Naive thymus-derived CD8-positive, alpha-beta T cell (primary cell): ENCODE results near the gene EXOSC6. TPM values are rescaled to one million over a fixed set of nuclear protein-coding genes. Genes with fewer than 3 reads are reported as not detected.

ENCODE experiments used
- polyA plus RNA-seq, 3 donors: library from polyadenylated mRNA; unstranded; fragments of 300-500 nt; fragmentation: Illumina TruSeq; gene quantifications; one replicate each; pipeline ENCODE4 v1.2.3, GENCODE V29; 2021
- total RNA-seq, 8 experiments: library from RNA in 2 of 8; stranded (reverse) in 2 of 8; gene quantifications; one replicate each; pipeline ENCODE4 v1.2.3 and lab custom pipeline; 2021 to 2026

Gene EXOSC6
- total and polyA plus RNA-seq, 5 experiments from 2014 or later, result 8.0 to 39.3 (median 18.0) TPM

Other genes starting within 250 kb of the EXOSC6 start
- 10 to 100 TPM; 29.1 to 31.6 TPM for gene PDPR, start 137.6 kb downstream of the EXOSC6 start, total RNA-seq
- 10 to 100 TPM in 1 of 3 donors, 1 to 10 TPM in 2; 5.5 to 11.5 (median 7.3) TPM for gene PDPR, start 137.6 kb downstream of the EXOSC6 start, polyA plus RNA-seq
- gene CLEC18C, start 78.2 kb downstream of the EXOSC6 start, total RNA-seq, result 1 to 10 TPM; 2.2 to 3.0 TPM
- gene CLEC18C, start 78.2 kb downstream of the EXOSC6 start, polyA plus RNA-seq, result not detected
- gene AARS1, start 37.6 kb upstream of the EXOSC6 start, total RNA-seq, result 100 to 1,000 TPM; 140 to 144 TPM
- gene AARS1, start 37.6 kb upstream of the EXOSC6 start, polyA plus RNA-seq, result 10 to 100 TPM; 22.9 to 45.6 (median 37.8) TPM
- gene DDX19B, start 47.2 kb upstream of the EXOSC6 start, total RNA-seq, result 10 to 100 TPM; 33.7 to 37.9 TPM
- gene DDX19B, start 47.2 kb upstream of the EXOSC6 start, polyA plus RNA-seq, result 10 to 100 TPM; 34.5 to 48.2 (median 40.0) TPM
- gene DDX19A, start 95.0 kb upstream of the EXOSC6 start, total RNA-seq, result 10 to 100 TPM; 49.9 to 52.5 TPM
- 10 to 100 TPM; 35.1 to 58.7 (median 42.8) TPM for gene DDX19A, start 95.0 kb upstream of the EXOSC6 start, polyA plus RNA-seq
- 10 to 100 TPM; 30.5 to 31.9 TPM for gene ST3GAL2, start 187.2 kb upstream of the EXOSC6 start, total RNA-seq
- 10 to 100 TPM; 14.6 to 23.4 (median 16.5) TPM for gene ST3GAL2, start 187.2 kb upstream of the EXOSC6 start, polyA plus RNA-seq
- gene FCSK, start 202.7 kb upstream of the EXOSC6 start, total RNA-seq, result 10 to 100 TPM; 35.2 to 39.7 TPM
- 1 to 10 TPM; 4.5 to 9.6 (median 9.3) TPM for gene FCSK, start 202.7 kb upstream of the EXOSC6 start, polyA plus RNA-seq